OCI-LY7 (cell line): ENCODE results near the gene TSR1. TPM values are rescaled to one million over a fixed set of nuclear protein-coding genes. Genes with fewer than 3 reads are reported as not detected.

Experiments
- BruUV-seq: library from RNA; stranded (reverse); fragments of 400-500 nt; replicated peaks from 2 replicates; lab custom pipeline; 2021; lab: Mats Ljungman, UMichigan
- CTCF ChIA-PET: fragments of 300-600 bp; sonication (Branson Sonifier 250); formaldehyde crosslinking; loops from one replicate; lab custom pipeline; 2022; ENCODE audit warnings: antibody characterized with exemption; ENCODE audit not compliant: unreplicated experiment; lab: Charles Lee
- POLR2A ChIA-PET: fragments of 300-600 bp; sonication (Branson Sonifier 250); formaldehyde crosslinking; loops from one replicate; lab custom pipeline; 2022; ENCODE audit warnings: antibody characterized with exemption; lab: Charles Lee
- DNase-seq: peaks from one replicate; pipeline ENCODE4 v3.0.0-alpha.2; 2015; ENCODE audit warnings: low spot score
- H2AFZ ChIP-seq: fragments of 200-600 bp; sonication (generic), shearing (Covaris generic); 2 replicates; pipeline ENCODE4 v1.6.1; 2014; ENCODE audit warnings: mild to moderate bottlenecking, antibody characterized with exemption, low read length, moderate library complexity
- H3K27ac ChIP-seq: fragments of 200-600 bp; sonication (generic); 2 replicates; pipeline ENCODE4 v1.5.1; 2014; ENCODE audit warnings: mixed run types, low read depth, mild to moderate bottlenecking, moderate library complexity, low read length, inconsistent platforms; ENCODE audit not compliant: poor library complexity, severe bottlenecking
- H3K36me3 ChIP-seq: fragments of 200-600 bp; sonication (generic); 2 replicates; pipeline ENCODE4 v1.6.1; 2014; ENCODE audit warnings: mild to moderate bottlenecking, antibody characterized with exemption, low read length, moderate library complexity, mixed read lengths; ENCODE audit not compliant: insufficient read depth
- H3K4me1 ChIP-seq: fragments of 200-600 bp; sonication (generic); 2 replicates; pipeline ENCODE4 v1.5.1; 2014; ENCODE audit warnings: mild to moderate bottlenecking, low read length; ENCODE audit not compliant: insufficient read depth, poor library complexity, severe bottlenecking
- H3K4me2 ChIP-seq: fragments of 200-600 bp; sonication (generic); 2 replicates; pipeline ENCODE4 v1.6.1; 2014; ENCODE audit warnings: mild to moderate bottlenecking, low read length
- H3K4me3 ChIP-seq: fragments of 200-600 bp; sonication (generic); 2 replicates; pipeline ENCODE4 v1.5.1; 2014; ENCODE audit warnings: mild to moderate bottlenecking, low read depth, low read length; ENCODE audit not compliant: poor library complexity, severe bottlenecking
- H3K79me2 ChIP-seq: fragments of 200-600 bp; sonication (generic); 2 replicates; pipeline ENCODE4 v1.6.1; 2016; ENCODE audit warnings: low read depth, mild to moderate bottlenecking, low read length, moderate library complexity, mixed read lengths; ENCODE audit not compliant: insufficient read depth
- H3K9me2 ChIP-seq: fragments of 200-600 bp; sonication (generic); 2 replicates; pipeline ENCODE4 v1.6.1; 2016; ENCODE audit warnings: mild to moderate bottlenecking, low read length, mixed read lengths; ENCODE audit not compliant: insufficient read depth
- H3K9me3 ChIP-seq: fragments of 200-600 bp; sonication (generic); 2 replicates; pipeline ENCODE4 v1.6.1; 2014; ENCODE audit warnings: mild to moderate bottlenecking, mixed run types, low read length, mixed read lengths
- H4K20me1 ChIP-seq: fragments of 200-600 bp; sonication (generic); 2 replicates; pipeline ENCODE4 v1.6.1; 2014; ENCODE audit warnings: mild to moderate bottlenecking, antibody characterized with exemption, low read length, moderate library complexity, mixed read lengths; ENCODE audit not compliant: insufficient read depth
- EZH2phosphoT487 ChIP-seq: fragments of 200-600 bp; sonication (generic); IDR thresholded peaks from 2 replicates; pipeline ENCODE4 v1.6.1; 2018; ENCODE audit warnings: low read depth, borderline replicate concordance, mild to moderate bottlenecking, mixed run types, antibody characterized with exemption, low read length, moderate library complexity, mixed read lengths
- intact Hi-C: fragments of 100-400 bp; cut with micrococcal nuclease; formaldehyde crosslinking; loops from one replicate; pipeline ENCODE4 v1.10.0; 2022; ENCODE audit not compliant: unreplicated experiment
- total RNA-seq, 2 experiments: library from RNA; depleted of rRNA in 1 of 2; stranded (reverse); fragments of >200 nt in 1 of 2; shearing (Covaris generic) in 1 of 2; gene quantifications; 2 replicates each; pipeline ENCODE4 v1.2.3, GENCODE V29; 2014 to 2022
- TF ChIP-seq, protein P1 (sequence below): fragments of 200-600 bp; sonication (generic); conservative IDR thresholded peaks from 2 replicates; pipeline ENCODE4 v1.5.1; 2014; ENCODE audit warnings: mild to moderate bottlenecking, antibody characterized with exemption, low read length, moderate library complexity, mixed read lengths

TSR1 gene
- total RNA-seq, 2 experiments from 2014 or later = 58.7 to 85.8 TPM

DNA sequence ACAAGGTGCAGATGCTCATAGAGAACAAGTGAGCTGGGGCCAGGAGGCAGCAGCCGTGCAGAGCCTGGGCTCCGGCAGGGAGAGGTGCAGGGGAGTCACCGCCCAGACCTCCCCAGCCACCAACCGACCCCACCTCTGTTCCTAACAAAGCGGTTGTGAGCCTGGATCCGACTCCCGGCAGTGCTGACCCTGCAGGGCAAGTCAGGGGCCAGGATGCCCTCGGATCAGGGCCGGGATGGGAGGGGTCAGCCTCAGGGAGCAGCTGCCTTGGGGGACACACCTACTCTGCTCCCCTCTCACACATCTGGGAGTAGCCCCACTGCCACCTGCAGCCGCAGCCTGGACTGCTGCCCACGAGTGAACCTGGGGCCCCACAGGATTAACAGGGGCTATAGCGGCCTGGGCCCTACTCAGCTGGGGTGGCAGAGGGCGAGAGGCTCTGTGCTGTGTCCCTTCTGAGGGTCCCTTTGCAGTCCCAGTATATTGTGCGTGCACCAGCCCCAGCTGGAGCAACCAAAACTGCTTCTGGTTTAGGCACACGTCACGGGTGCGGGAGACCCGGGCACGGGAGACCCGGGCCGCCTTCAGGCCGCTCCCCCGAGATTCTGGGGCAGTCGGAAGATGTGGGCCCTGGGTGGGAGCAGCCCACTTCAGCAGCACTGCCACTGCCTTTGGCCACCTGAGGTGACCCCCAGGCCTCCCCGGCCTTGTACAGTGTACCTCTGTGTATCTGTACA, 43.4 kb upstream of the TSR1 start:
- intact Hi-C loops = no loop called here
- Histone ChIP-seq H3K4me2 (no peak overlapping the region), H3K9me3 (no peaks in the 10 kb centered on the region), H3K4me1 (peaks cover 5% of the 10 kb centered on the region), H3K79me2 (no peaks in the 10 kb centered on the region), H3K4me3 (no peak overlapping the region), H3K9me2 (no peaks in the 10 kb centered on the region), H3K27ac (no peak overlapping the region), H2AFZ (no peak overlapping the region), H3K36me3 (no peaks in the 10 kb centered on the region; the same call in 1 of the 2 replicates), H4K20me1 (no peaks in the 10 kb centered on the region)
- POLR2A ChIA-PET = no interaction called here
- no peak for DNase-seq
- no TSS peak for BruUV-seq
- TF ChIP-seq EZH2phosphoT487 = no peak
- TF ChIP-seq, protein P1, sequence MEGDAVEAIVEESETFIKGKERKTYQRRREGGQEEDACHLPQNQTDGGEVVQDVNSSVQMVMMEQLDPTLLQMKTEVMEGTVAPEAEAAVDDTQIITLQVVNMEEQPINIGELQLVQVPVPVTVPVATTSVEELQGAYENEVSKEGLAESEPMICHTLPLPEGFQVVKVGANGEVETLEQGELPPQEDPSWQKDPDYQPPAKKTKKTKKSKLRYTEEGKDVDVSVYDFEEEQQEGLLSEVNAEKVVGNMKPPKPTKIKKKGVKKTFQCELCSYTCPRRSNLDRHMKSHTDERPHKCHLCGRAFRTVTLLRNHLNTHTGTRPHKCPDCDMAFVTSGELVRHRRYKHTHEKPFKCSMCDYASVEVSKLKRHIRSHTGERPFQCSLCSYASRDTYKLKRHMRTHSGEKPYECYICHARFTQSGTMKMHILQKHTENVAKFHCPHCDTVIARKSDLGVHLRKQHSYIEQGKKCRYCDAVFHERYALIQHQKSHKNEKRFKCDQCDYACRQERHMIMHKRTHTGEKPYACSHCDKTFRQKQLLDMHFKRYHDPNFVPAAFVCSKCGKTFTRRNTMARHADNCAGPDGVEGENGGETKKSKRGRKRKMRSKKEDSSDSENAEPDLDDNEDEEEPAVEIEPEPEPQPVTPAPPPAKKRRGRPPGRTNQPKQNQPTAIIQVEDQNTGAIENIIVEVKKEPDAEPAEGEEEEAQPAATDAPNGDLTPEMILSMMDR = no peak
- CTCF ChIA-PET = no interaction called here

DNA sequence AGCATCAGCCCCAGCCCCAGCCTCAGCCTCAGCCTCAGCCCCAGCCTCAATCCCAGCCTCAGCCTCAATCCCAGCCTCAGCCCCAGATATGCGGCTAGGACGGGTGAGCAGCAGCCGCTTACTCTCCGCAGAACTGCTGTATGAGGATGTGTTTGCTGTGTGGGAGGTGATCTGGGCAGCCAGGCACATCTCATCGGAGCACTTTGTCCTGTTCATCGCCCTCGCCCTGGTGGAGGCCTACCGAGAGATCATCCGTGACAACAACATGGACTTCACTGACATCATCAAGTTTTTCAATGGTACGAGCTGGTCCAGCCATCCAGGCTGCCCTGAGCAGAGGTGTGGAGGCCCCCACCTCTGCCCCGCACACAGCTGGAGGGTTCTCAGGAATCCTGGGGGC, 42.6 kb upstream of the TSR1 start:
- Histone ChIP-seq H3K27ac (no peak overlapping the region), H3K9me2 (no peaks in the 10 kb centered on the region), H3K36me3 (no peaks in the 10 kb centered on the region; the same call in 1 of the 2 replicates), H3K4me1 (peaks cover 5% of the 10 kb centered on the region), H3K79me2 (no peaks in the 10 kb centered on the region), H4K20me1 (no peaks in the 10 kb centered on the region), H3K4me3 (no peak overlapping the region), H2AFZ (no peak overlapping the region), H3K4me2 (no peak overlapping the region), H3K9me3 (no peaks in the 10 kb centered on the region)
- ChIA-PET CTCF (no interaction called here), POLR2A (interaction anchor here (0.6 kb wide), 1 partner anchor 451 kb away, joined by 5 read pairs; no protein-coding TSS in a partner anchor)
- DNase-seq = no peak
- intact Hi-C loops = no loop called here
- TF ChIP-seq, protein P1 = no peak
- TF ChIP-seq EZH2phosphoT487 = no peak
- no TSS peak for BruUV-seq

- Histone ChIP-seq H3K27ac (no peak overlapping the region), H3K4me1 (peaks cover under 1% of the 10 kb centered on the region), H3K9me2 (no peaks in the 10 kb centered on the region), H3K4me2 (no peak overlapping the region), H2AFZ (no peak overlapping the region), H3K4me3 (no peak overlapping the region), H4K20me1 (no peaks in the 10 kb centered on the region), H3K36me3 (no peaks in the 10 kb centered on the region; the same call in 1 of the 2 replicates), H3K9me3 (no peaks in the 10 kb centered on the region), H3K79me2 (no peaks in the 10 kb centered on the region)
- CTCF ChIA-PET = no interaction called here
- intact Hi-C loops = no loop called here
- POLR2A ChIA-PET = no interaction called here
- no peak for DNase-seq
- TF ChIP-seq, protein P1 = no peak
- TF ChIP-seq EZH2phosphoT487 = no peak
- BruUV-seq = no TSS peak
These were observed 41.4 kb upstream of the TSR1 start for GRCh38 chr17:2377659-2378058.
